Activated CD4-positive, alpha-beta T cell treated with anti-CD3 and anti-CD28 coated beads for 1 hour (primary cell): ENCODE results near the gene ENPP1.
"Not testable (repeated sequence)": the region's sequence is repeated elsewhere in the genome, so short reads cannot be mapped to it uniquely, and the experiment has no call there.

ENCODE experiments used
- DNase-seq: peaks from one replicate; pipeline ENCODE4 v3.0.0-alpha.2; 2020

The ENPP1 gene

DNA sequence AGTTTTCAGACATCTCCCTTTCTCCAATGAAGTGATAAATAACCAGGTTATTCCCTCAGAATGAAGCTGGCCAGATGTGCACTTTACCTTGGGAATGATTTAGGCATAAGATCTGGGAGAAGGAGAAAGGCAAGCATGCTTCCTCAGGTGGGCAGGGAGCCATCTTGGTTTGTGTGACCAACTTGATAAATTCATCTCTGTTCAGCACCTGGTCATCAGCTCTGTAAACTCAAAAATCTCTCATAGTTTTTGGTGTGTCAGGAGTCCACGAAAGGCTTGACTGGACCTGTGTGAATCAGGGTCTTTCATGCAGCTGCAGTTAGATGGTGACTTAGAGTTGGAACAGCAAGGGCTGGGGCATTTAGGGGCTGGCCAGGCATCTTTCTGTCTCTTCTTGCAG, 24.5 kb downstream of the ENPP1 start:
- no peak for DNase-seq

DNA sequence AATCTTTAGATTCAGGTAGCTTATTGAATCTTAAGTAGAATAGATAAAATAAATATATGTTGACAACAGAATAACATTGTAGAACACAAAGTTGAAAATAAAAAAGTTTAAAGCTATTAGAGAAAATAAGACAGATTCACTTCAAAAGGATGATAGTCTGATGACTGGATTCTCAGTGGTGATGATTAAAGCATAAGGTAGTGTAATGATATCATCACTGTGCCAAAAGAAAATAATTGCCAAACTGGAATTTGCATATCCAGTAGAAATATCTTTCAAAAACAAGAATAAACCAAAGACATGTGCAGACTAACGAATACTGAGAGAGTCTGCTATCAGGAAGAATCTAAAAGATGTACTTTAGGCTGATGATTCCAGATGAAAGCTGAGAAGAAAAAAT, 30.2 kb downstream of the ENPP1 start:
- DNase-seq = no peak

DNA sequence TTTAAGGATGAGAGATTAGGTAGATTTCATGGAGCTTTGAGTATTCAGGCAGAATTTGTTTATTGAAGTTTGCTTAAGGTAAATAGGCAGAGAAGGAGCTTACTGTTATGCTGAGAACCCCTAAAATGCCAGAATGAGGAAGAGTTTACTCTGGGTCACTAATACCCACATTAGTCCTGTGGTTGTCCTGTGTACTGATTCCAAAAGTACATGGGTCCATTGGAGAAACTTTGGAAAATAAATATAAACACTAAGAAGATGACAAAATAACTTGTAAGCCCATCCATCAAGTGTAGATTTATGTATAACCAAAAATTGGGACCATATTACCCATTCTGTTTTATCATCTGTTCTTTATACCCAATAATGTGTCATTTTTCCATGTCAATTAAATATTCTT, 31.6 kb downstream of the ENPP1 start:
- DNase-seq = no peak

DNA sequence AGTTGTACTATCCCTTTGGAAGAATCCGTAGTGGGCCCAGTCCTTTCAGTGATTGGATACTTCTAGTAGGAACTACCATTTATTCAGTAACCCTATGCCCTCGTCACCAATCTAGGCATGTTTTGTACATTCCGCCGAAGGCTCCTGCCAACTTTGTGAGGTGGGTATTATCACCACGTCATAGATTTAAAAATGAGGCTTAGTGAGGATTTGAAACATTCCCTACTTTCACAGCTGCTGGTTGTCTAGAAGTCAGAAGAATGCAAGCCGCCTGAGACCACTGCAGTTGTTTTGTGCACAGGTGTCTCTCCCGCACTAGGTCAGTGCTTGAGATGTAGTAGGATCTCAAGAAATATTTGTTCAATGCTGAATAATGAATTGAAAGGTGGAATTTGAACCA, 32.6 kb downstream of the ENPP1 start:
- DNase-seq = no peak

DNA sequence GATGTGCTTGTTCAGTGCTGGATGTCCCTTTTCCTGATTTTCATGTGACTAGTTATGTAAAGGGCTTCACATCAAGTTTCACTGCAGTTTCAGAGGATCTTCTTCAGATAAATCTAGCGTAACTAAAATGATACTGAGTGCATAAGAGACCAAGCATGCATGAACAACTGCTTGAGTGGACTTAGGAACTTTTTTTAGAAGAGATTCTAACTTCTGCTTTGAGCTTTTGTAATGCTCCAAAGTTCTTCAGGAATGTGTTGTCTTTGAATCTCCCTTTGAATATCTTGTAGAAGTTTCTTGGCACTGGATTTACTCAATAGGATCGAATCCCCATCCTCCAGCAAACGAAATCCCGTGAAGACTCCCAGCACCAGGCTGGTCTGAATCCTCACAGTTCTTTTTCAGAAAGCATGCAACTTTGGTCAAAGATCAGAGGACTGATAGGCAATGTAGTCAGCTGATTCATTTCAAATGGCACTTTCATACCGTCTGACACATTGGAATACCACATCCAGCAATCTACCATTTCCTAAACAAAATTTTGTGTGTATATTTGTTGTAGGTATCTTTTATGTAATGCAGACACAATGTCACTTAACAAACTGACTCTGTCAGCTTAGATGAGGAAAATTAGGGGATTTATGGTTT, 33.2 kb downstream of the ENPP1 start:
- DNase-seq = no peak

DNA sequence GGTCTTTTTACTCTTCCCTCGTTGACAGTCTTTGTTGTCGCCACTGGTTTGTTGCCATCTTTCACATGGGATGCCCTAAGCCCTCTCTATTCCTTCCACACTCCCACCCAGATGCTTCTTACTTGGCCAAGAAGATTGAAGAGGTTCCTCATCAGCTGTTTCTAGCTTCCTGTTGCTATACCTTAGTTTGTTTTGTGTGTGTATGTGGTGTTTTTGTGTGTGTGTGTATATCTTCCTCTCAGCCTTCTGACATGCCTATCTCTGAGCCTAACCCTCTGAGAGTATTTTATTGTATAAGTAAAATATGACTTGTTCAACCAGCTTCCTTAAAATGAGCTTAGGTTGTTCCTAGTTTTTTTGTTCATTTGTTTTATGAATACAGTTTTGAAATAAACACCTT, 35.9 kb downstream of the ENPP1 start:
- DNase-seq = no peak

DNA sequence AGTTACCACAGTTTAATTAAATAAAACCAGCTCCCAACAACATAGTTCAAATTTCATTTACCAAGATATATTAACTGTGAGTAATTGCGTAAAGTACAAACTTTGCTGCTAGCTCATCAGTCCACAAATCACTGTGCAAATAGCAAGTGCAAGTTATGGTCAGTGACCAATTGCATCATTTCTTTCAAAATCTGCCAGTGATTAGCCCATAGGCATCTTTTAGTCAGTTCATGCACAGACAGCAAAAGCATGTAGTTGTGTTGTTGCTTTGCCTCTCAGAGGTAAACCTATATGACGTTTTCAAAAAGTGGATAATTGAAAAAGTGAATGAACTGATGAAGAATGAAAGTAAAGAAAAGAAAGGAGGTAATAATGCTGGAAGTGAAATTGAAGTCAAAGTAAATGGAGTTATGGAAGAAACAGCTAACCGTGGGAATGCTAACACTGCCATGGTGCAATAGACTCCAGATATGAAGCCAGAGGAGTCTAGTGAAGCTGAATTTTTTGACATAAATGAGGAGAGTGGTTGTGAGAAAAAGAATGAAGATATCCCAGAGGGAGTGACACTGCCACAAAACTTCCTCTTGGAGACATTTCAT, 36.5 kb downstream of the ENPP1 start:
- DNase-seq = no peak

DNA sequence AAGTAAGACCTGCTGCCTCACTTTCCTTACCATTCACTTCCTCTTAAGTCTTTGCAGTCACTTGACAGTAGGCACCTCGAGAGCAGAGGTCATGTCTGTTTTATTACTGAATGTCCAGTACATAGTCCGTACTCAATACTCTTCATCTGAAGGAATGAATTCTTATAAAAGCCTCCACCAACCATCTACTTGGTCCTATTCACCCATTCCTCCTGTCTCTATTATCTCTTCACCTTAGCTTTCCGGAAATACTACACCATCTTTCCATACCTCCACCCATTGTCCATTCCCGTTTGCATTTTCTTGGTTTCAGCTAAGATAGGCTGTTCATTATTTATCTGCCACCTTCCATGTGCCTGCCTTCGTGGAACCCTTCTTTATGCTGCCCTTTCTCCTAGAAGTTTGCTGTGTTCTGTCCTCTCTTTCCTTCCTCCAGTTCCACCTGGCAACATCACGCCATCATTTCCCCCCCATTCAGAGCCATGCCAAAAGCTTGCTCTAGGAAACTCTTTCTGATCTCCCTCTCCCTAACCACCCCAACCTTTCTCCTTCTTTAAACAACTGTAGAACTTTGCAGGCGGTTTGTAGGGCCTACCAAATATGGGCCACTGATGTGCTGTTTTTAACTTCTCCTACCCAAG, 38.3 kb downstream of the ENPP1 start:
- no peak for DNase-seq

DNA sequence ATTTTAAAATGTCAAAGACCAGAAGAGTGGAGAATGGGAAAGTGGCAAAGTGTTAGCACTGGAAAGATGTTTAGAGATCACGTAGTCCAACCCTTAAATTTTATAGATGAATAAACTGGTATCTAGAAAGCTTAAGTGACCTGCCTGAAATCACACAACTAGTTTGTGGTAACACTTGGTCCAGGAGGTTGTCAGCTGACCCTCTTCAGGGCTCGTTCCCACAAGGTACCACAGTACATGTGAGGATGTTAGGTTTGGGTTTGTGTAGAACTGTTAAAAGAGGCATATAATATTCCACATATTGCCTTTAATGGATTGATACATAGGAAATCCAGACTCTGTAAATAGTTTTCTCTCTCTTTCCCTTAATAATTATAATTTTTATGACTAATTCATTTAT, 39.1 kb downstream of the ENPP1 start:
- no peak for DNase-seq

DNA sequence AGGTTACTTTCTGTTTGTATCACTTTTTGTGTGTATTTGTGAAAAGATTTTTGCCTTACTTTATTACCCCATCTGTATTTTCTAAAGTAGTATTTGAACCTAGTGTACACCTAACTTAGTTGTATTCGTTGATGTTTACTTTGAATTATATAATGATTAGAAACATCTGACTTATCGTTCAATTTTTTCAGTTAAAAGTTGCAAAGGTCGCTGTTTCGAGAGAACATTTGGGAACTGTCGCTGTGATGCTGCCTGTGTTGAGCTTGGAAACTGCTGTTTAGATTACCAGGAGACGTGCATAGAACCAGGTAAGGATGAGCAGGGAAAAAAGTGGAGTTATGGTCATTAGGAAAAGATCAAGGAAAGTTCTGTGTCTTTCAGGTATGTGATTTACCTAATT, 42.0 kb downstream of the ENPP1 start:
- no peak for DNase-seq

DNA sequence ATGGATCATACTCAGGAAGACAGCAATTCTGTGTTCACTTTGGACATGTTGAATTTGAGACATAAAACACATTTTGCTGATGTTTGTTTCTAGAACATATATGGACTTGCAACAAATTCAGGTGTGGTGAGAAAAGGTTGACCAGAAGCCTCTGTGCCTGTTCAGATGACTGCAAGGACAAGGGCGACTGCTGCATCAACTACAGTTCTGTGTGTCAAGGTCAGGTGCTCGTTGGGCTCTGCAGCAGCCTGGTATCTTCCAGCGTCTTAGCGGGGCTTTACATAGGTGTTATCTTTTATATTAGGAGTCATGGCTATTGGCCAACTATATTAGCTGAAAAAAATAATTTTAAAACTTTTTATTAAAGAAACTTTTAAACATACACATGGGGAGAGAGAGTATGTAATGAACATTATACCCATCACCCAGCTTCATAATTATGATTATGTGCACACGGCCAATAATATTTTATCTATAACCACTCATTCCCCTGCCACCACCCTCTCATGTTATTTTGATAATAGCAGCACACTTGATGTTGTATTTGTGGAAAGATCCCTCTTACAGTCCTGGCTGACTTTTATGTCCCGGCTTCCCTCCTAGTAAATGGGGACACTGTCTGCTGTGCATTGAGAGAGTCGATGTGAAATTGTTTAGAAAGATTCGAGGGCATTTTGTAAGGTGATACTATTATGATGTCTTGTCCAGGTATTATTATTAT, 43.4 kb downstream of the ENPP1 start:
- no peak for DNase-seq

DNA sequence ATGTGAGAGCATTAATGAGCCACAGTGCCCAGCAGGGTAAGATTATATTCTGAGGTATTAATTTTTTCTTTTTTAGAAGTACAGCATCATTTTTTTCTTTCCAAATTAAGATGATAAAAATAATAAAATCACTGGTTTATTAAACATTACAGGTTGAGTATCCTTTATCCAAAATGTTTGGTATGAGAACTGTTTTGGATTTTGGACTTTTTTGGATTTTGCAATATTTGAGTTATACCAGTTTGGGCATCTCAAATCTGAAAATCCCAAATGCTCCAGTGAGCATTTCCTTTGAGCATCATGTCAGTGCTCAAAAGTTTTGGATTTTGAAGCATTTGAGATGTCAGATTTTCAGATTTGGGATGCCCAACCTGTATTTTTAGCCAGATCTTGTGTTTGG, 44.4 kb downstream of the ENPP1 start:
- no peak for DNase-seq

DNA sequence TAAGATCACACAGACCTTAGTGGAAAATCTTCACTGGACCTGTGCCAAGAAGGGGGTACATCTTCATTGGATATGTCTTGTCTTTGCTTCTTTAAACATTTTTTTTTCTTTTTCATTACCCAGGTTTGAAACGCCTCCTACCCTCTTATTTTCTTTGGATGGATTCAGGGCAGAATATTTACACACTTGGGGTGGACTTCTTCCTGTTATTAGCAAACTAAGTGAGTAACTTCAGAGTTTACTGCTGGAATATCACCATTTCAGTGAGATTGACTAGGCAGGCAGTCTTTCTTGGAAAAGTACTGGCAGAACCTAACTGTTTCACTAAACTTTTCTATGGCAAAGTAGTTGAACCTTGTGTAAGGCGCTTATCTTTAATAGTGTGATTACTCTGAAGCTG, 47.0 kb downstream of the ENPP1 start:
- DNase-seq = no peak

DNA sequence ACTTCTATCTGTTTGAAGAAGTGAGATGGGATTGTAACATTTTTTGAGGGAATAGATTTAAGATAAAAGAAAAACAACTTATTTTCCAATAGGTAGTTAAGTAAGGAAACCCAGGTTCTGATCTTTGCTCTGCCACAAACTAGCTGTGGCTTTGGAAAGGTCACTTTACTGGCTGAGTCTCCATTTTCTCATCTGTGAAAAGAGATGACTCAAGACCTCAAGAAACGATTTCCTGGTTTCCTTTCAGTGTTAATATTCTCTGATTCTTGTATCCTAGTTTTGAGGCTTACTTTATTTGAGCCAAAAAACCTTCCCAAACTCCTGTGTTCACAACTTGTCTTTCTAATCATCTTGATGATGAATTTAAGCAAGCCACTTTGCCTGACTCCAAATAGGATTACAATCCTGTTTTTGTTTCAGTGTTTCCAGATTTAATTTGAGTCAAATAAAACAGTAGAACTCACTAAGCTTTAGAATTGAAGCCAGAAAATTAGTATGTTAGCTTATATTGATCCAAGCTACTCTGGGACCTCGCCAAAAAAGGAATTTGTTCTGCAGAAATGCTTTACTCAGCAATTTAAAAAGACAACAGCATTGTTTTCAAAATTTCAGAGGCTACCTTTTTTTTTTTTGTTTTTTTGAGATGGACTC, 51.1 kb downstream of the ENPP1 start:
- no peak for DNase-seq

DNA sequence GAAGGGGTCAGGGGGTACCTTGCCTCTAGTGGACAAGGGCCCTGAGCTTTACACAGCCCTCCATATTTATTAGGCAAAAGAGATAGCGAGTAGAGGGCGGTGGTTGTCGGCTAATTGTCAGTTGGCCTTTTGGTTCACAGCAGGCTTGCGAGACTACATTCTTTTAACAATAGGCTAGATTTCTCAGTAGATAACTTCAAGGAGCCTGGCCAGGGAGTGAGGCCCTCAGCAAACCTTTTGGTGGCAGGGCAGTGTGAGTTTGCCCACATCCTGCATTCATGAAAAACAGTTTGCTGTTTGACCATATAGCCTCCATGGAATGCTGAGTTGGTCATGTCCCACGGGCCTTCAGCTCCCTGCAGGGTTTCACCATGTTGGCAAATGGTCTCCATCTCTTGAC, 51.8 kb downstream of the ENPP1 start:
- DNase-seq = not testable (repeated sequence)

DNA sequence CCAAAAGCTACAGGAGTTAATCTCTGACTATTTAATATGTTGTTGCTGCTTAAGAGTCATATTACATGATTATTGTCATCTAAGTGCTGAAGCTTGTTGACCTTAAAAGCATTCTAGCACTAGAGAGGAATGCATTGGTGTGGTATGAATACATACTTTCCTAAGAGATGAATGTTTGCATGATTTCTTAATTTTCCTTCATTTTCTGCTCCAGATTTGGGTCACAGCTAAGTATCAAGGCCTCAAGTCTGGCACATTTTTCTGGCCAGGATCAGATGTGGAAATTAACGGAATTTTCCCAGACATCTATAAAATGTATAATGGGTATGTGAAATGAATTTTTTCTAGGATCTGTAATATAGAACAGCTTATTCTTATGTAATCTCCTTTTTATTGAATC, 53.6 kb downstream of the ENPP1 start:
- DNase-seq = no peak

DNA sequence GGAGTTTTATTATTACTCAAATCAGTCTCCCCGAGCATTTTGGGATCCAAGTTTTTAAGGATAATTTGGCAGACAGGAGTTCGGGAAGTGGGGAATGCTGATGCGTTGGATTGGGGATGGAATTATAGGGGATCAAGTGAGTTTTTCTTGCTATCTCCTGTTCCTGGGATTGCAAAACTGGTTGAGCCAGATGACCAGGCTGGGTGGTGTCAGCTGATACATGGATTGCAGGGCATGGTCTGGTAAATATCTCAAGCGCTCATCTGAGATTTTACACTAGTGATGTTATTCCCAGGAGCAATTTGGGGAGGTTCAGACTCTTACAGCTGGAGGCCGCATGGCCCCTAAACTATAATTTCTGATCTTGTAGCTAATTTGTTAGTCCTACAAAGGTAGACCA, 54.7 kb downstream of the ENPP1 start:
- DNase-seq = no peak

DNA sequence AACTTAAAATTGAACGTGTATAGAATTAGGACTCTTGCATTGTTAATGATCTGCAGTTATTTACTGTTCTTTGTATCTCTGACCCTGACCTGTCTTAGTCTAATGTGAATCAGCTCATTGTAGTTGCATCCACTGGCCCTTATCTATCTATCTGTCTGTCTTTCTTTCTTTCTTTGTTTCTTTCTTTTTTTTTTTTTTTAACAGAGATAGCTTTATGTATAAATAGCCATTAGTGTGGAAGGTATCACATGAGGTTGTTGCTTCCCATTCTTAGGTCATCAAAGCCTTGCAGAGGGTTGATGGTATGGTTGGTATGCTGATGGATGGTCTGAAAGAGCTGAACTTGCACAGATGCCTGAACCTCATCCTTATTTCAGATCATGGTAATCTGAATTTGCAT, 59.9 kb downstream of the ENPP1 start:
- no peak for DNase-seq

DNA sequence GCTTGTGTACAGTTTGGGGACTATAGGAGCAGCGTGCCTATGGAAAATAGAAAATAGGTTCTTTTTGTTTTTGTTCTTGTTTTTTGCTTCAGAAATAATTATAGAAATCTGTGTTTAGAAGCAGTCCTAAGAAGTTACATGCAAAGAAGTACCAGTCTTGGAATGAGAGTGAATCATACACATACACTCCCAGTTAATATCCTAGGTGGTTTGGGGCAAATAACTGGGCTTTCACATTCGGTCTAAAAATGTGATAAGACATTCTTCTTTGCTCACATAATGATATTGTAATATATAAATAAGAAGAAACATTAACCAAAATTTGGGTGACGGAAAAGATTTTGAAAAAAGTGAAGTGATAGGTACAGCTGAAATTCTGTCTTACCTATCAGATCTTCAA, 61.0 kb downstream of the ENPP1 start:
- DNase-seq = no peak

DNA sequence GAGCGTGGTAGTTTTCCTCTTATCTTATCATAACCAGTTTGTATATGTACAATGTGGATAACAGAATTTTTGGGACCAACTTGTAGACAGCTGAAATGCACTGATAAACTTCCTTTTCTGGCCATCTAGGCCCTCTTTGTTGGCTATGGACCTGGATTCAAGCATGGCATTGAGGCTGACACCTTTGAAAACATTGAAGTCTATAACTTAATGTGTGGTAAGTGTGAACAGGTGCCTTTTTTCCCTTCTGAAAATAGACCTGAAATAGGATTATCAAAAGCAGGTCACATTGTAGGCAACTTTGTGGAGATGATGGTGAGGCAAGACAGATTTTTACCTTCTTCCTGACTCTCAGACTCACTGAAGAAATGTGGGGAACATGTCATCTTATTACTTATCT, 67.8 kb downstream of the ENPP1 start:
- DNase-seq = no peak

DNA sequence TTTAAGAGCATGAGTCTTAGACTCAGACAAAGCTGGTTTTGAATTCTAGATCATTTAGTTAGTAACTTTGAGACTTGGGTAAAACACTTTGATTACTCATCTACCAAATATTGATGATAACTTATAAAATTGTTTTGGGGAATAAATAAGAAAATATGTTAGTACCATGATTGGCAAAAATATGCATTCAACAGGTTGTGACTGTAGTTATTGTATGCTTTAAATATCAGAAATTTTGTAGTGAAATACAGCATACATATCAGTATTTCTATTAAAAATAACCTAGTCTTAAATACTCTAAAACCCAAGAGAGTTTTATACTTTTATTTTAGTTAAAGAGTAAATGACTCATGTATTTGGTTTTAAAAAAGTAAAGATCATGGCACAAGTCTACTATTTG, 68.7 kb downstream of the ENPP1 start:
- no peak for DNase-seq

DNA sequence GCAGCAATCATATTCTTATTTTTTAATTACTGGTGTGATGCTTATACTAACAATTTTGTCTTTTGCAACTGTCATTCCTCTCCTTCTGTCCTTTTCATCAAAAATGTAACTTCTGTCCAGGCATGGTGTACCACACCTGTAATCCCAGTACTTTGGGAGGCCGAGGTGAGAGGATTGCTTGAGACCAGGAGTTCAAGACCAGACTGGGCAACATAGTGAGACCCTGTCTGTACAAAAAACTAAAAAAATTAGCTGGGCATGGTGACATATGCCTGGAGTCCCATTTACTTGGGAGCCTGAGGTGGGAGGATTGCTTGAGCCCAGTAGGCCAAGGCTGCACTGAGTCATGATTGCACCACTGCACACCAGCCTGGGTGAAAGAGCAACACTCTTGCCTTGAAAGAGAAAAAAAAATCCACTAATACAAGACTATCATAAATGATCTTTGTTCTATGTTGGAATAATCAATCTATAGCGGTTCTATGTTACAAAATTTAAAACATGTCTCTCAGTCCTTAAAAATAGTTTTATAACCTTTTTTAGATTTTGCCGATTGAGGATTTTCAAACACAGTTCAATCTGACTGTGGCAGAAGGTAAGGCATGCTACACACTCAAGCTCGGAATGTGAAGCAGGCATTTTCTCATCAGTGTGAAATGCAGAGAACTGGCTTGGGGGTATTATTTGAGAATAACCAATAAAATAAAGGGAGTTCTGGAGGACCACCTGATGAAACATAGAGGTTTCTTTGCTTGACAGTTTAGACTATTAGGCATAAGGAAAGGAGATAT, 70.4 kb downstream of the ENPP1 start:
- DNase-seq = no peak

DNA sequence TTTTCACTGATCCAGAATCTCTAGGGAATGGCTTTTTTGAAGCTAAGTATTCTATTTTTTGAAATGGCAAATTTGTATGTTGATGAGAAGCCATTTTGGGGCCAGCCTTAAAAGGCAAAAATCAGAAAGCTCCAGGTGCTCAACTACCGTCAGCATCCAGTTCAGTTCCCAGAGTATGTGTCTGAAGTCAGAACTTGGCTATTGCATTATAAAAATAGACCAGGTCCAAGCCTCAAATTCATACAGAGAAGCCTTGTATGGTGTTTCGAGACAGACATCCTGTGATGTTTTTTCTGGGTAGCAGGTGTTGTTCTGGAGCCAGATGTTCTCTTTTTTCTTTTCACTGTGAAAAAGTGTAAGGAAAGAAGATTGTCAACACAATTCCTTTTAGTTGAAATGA, 75.2 kb downstream of the ENPP1 start:
- no peak for DNase-seq
